ENCODE results near the gene POLR3G.

GRCh38 chr5:90506221-90506620, 31.6 kb downstream of the POLR3G start:
- TF ChIP-seq CTCF (conservative IDR thresholded peaks at IDR 0.05) = no peak
- TF ChIP-seq ZFX (IDR thresholded peaks at IDR 0.05) = no peak
